ENCODE data around the gene IL6ST. TPM values are rescaled to one million over a fixed set of nuclear protein-coding genes. Genes with fewer than 3 reads are reported as not detected.

The IL6ST gene
- total RNA-seq, 4 donors from 2014 or later, result 53.6 to 116 (median 84.6) TPM

DNA sequence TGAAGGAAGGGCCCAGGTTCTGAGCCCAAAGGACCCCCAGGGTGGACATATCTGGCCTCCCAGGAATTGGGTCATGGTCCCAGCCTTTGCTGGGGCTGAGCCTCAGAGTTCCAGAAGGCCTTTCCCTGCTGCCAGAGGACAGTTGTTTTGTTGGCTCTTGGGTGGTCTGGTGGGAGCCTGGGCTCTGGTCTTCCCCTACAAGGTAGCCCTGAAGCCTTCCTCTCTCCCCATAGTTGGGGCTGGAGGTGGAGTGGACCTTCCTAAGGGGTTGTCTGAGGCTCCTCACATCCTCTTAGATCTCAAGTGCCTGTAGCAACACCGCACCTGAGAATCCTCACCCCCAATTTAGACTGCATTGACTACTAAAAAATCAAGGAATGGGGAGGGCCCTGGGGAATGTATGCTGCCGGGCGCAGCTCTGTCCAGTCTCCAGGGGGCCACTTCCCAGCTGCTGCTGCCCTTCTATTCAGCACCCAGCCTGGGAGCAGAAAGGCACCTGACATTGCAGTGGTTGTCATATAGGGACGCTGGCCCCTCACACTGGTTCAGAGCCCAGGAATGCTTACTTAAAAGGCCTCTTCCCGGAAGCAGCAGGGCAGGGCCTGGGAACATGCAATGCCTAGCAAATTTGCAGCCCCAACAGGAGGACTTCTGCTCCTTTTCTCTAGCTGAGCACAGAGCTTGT lies 77.2 kb downstream of the IL6ST start:
- intact Hi-C loops (cut with DNase I; ENCODE audit: low total_unique reads), result no loop called here
- 88 to 94% methylated on average over 5 of the region's 5 CpGs for WGBS, 2 donors
- TF ChIP-seq, protein P1, sequence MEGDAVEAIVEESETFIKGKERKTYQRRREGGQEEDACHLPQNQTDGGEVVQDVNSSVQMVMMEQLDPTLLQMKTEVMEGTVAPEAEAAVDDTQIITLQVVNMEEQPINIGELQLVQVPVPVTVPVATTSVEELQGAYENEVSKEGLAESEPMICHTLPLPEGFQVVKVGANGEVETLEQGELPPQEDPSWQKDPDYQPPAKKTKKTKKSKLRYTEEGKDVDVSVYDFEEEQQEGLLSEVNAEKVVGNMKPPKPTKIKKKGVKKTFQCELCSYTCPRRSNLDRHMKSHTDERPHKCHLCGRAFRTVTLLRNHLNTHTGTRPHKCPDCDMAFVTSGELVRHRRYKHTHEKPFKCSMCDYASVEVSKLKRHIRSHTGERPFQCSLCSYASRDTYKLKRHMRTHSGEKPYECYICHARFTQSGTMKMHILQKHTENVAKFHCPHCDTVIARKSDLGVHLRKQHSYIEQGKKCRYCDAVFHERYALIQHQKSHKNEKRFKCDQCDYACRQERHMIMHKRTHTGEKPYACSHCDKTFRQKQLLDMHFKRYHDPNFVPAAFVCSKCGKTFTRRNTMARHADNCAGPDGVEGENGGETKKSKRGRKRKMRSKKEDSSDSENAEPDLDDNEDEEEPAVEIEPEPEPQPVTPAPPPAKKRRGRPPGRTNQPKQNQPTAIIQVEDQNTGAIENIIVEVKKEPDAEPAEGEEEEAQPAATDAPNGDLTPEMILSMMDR (IDR thresholded peaks at IDR 0.05), result no peak
- TF ChIP-seq POLR2A (IDR thresholded peaks at IDR 0.05), result no peak
- peak in 1 of 2 donors; percentile 52 for DNase-seq (ENCODE audit: low spot score in 2 of 2)
- H3K4me3 ChIP-seq (ENCODE audit: low read depth, poor library complexity, severe bottlenecking), result no peak overlapping the region

DNA sequence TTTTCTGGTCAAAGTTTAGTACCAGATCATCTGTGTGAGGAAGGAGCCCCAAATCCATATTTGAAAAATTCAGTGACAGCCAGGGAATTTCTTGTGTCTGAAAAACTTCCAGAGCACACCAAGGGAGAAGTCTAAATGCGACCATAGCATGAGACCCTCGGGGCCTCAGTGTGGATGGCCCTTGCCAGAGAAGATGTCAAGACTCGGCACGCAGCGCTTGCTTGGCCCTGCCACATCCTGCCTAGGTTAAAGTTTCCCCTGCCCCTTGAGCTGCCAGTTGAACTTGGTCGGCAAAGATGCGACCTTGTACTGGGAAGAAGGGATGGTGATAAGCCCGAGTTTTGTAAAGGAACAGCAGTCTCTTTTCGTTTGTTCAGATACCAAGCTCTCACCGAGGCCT lies 77.8 kb downstream of the IL6ST start:
- intact Hi-C loops (cut with DNase I; ENCODE audit: low total_unique reads), result no loop called here
- TF ChIP-seq POLR2A (IDR thresholded peaks at IDR 0.05), result no peak
- TF ChIP-seq, protein P1 (IDR thresholded peaks at IDR 0.05), result no peak
- no peak overlapping the region for H3K4me3 ChIP-seq (ENCODE audit: low read depth, poor library complexity, severe bottlenecking)
- 83 to 93% methylated on average over 10 of the region's 10 CpGs for WGBS, 2 donors
- peak in 1 of 2 donors; percentile 25 for DNase-seq (ENCODE audit: low spot score in 2 of 2)

DNA sequence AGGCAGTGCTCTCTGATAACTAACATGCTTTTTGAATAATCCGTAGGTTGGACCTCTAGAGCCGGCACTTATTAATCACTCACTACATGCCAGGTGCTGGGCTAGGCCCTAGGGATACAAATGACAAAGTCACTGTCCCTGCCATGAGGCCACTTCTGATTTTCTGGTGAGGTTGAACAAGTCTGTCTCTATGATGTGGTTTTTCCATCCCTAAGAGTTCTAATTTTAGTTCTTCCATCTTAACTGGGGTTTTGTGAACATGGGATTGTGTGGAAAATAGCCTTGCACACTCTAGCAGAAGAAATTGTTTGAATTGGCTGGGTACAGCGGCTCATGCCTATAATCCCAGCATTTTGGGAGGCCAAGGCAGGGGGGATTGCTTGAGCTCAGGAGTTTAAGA lies 79.0 kb downstream of the IL6ST start:
- intact Hi-C loops (cut with DNase I; ENCODE audit: low total_unique reads), result no loop called here
- DNase-seq (ENCODE audit: low spot score in 2 of 2), result no peak
- no peak overlapping the region for H3K4me3 ChIP-seq (ENCODE audit: low read depth, poor library complexity, severe bottlenecking)
- no peak for TF ChIP-seq POLR2A (IDR thresholded peaks at IDR 0.05)
- TF ChIP-seq, protein P1 (IDR thresholded peaks at IDR 0.05), result no peak
- WGBS, 2 donors, result 89 to 95% methylated on average over 3 of the region's 3 CpGs

DNA sequence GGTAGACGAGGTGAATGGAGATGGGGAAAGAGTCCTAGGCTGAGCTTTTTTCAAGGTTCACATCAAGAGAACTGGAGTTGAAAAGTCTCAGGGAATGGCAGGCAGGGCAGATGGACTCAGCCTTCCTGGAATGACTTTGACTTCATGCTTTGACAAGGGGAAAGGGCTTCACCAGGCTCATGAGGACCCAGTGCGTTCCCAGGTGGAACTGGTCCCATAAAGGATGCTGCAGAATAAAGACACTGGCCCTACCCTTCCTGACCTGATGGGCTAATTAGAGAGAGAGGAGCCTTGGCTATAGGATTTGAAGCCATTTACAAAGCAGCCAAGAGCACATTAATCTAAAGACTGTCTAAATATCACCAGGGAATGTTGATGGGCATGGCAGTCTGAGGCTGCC lies 79.8 kb downstream of the IL6ST start:
- no peak overlapping the region for H3K4me3 ChIP-seq (ENCODE audit: low read depth, poor library complexity, severe bottlenecking)
- WGBS, 2 donors, result 98 to 99% methylated on average over 2 of the region's 2 CpGs
- intact Hi-C loops (cut with DNase I; ENCODE audit: low total_unique reads), result no loop called here
- TF ChIP-seq, protein P1 (IDR thresholded peaks at IDR 0.05), result no peak
- no peak for TF ChIP-seq POLR2A (IDR thresholded peaks at IDR 0.05)
- peak in 1 of 2 donors; percentile 54 for DNase-seq (ENCODE audit: low spot score in 2 of 2)

DNA sequence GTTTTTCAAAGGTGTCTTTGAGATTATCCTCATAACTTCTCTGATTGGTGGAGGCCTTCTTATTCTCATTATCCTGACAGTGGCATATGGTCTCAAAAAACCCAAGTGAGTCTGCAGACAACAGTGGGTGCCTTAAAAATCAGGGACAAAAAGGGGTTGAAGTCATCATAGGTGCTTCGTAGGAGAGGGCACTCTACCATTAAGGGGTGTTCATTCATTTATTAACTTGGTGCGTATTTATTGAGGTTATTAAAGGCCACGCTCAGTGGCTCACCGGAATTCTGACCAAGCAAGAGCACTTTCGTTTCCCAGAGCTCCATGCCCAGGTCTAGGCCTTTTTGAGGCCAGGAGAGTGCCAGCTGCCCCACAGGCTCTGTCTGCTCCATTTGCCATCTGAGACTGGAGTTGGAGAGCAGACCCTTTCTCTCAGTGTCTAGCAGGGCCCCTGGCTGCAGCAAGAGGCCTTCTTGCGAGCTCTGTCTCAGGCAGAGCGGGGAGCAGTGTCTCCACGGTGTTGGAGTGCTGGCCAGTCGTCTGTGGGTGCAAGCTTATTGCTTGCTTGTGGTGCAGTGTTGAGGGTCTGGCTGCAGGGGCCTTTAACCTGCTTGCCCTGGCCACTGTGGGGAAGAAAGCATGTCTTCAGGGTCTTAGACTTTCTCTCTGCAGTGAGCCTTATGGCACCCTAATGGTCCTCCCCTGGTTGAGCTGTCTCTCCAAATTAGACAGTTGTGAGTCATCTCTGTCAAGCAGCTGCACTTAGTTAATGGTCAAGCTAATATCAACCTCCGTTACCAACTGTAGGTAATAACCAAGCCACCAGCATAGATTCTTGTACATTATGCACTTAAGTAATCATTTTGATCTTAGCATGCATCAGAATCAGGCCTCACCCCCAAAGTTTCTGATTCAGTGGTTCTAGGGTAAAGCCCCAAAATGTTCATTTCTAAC lies 81.0 kb downstream of the IL6ST start:
- DNase-seq (ENCODE audit: low spot score in 2 of 2), result peak in 1 of 2 donors; percentile 61
- no peak overlapping the region for H3K4me3 ChIP-seq (ENCODE audit: low read depth, poor library complexity, severe bottlenecking)
- TF ChIP-seq POLR2A (IDR thresholded peaks at IDR 0.05), result no peak
- 96% methylated on average over 6 to 10 of the region's 10 CpGs for WGBS, 2 donors
- intact Hi-C loops (cut with DNase I; ENCODE audit: low total_unique reads), result no loop called here
